SK-N-SH (cell line): ENCODE results near the gene CXCL17. TPM values are rescaled to one million over a fixed set of nuclear protein-coding genes. Genes with fewer than 3 reads are reported as not detected.

ENCODE experiments used
- CTCF ChIA-PET: fragments of 300-600, 350-600 bp; formaldehyde crosslinking; extraction: SDS; loops from one replicate; lab custom pipeline; 2021; lab: Yijun Ruan, JAX
- POLR2A ChIA-PET: fragments of 350-600 bp; sonication (Branson Sonifier 250); formaldehyde crosslinking; extraction: SDS; loops from one replicate; lab custom pipeline; 2020; ENCODE audit warnings: antibody characterized with exemption, inconsistent platforms; lab: Yijun Ruan, JAX
- DNase-seq: peaks from one replicate; pipeline ENCODE4 v3.0.0; 2012
- H2AFZ ChIP-seq: fragments of 200-600 bp; sonication (generic); 2 replicates; pipeline ENCODE4 v1.8.1; 2016; ENCODE audit warnings: antibody characterized with exemption, mild to moderate bottlenecking, low read depth
- H3F3A ChIP-seq: fragments of 200-600 bp; sonication (generic); replicated peaks from 2 replicates; pipeline ENCODE3; 2016; ENCODE audit warnings: antibody characterized with exemption, mild to moderate bottlenecking; ENCODE audit not compliant: insufficient read depth
- H3K27ac ChIP-seq, 2 experiments: fragments of 200-500 bp in 1 of 2; fragments of 200-600 bp in 1 of 2; sonication (Bioruptor generic) in 1 of 2; sonication (generic), shearing (Covaris generic) in 1 of 2; 2 replicates each; pipeline versions ENCODE4 v1.5.1 to v1.6.1; 2014 to 2016; ENCODE audit warnings: low read depth in 2 of 2, inconsistent platforms in 1 of 2, low read length in 1 of 2, mild to moderate bottlenecking in 1 of 2, mixed read lengths in 1 of 2
- H3K27me3 ChIP-seq: fragments of 200-600 bp; sonication (generic), shearing (Covaris generic); 2 replicates; pipeline ENCODE4 v1.6.1; 2016; ENCODE audit warnings: mixed run types; ENCODE audit not compliant: insufficient read depth
- H3K36me3 ChIP-seq, 2 experiments: fragments of 200-500 bp in 1 of 2; fragments of 200-600 bp in 1 of 2; sonication (Bioruptor generic) in 1 of 2; sonication (generic) in 1 of 2; replicated peaks in 1 of 2; 2 replicates each; pipeline versions ENCODE3 to v1.5.1; 2014 to 2016; ENCODE audit warnings: low read length in 1 of 2, mild to moderate bottlenecking in 1 of 2; ENCODE audit not compliant: insufficient read depth in 2 of 2, control insufficient read depth in 1 of 2
- H3K4me1 ChIP-seq, 2 experiments: fragments of 200-500 bp in 1 of 2; fragments of 200-600 bp in 1 of 2; sonication (Bioruptor generic) in 1 of 2; sonication (generic), shearing (Covaris generic) in 1 of 2; 2 replicates each; pipeline versions ENCODE4 v1.5.1 to v1.6.1; 2014 to 2016; ENCODE audit warnings: low read depth in 1 of 2, low read length in 1 of 2, mixed run types in 1 of 2; ENCODE audit not compliant: insufficient read depth in 2 of 2, control insufficient read depth in 1 of 2
- H3K4me2 ChIP-seq: fragments of 200-600 bp; sonication (generic), shearing (Covaris generic); 2 replicates; pipeline ENCODE4 v1.6.1; 2017; ENCODE audit warnings: mixed run types
- H3K4me3 ChIP-seq, 2 experiments: fragments of 200-500 bp in 1 of 2; fragments of 200-600 bp in 1 of 2; sonication (Bioruptor generic) in 1 of 2; sonication (generic), shearing (Covaris generic) in 1 of 2; 2 replicates each; pipeline versions ENCODE4 v1.5.1 to v1.8.1; 2014 to 2016; ENCODE audit warnings: low read depth in 2 of 2, inconsistent platforms in 1 of 2, low read length in 1 of 2, mild to moderate bottlenecking in 1 of 2, mixed read lengths in 1 of 2, moderate library complexity in 1 of 2
- H3K79me2 ChIP-seq: fragments of 200-600 bp; sonication (generic); 2 replicates; pipeline ENCODE4 v1.8.1; 2017; ENCODE audit warnings: mild to moderate bottlenecking; ENCODE audit not compliant: insufficient read depth
- H3K9ac ChIP-seq: fragments of 200-600 bp; sonication (generic); 2 replicates; pipeline ENCODE4 v1.6.1; 2017; ENCODE audit warnings: mixed run types
- H3K9me2 ChIP-seq: fragments of 200-600 bp; sonication (generic); 2 replicates; pipeline ENCODE4 v1.6.1; 2017; ENCODE audit warnings: mixed run types
- H3K9me3 ChIP-seq: fragments of 200-600 bp; sonication (generic); 2 replicates; pipeline ENCODE4 v1.6.1; 2017; ENCODE audit warnings: mixed run types, mild to moderate bottlenecking, moderate library complexity
- H4K20me1 ChIP-seq: fragments of 200-600 bp; sonication (generic); 2 replicates; pipeline ENCODE4 v1.6.1; 2017; ENCODE audit warnings: mild to moderate bottlenecking, mixed run types; ENCODE audit not compliant: insufficient read depth
- CHD2 ChIP-seq: fragments of 150-350 bp; IDR thresholded peaks from 2 replicates; pipeline ENCODE4 v1.6.1; 2018; ENCODE audit warnings: low read length; ENCODE audit not compliant: partially characterized antibody
- EP300 ChIP-seq, 2 experiments: IDR thresholded peaks; 2 replicates each; pipeline versions ENCODE4 v1.4.0 to v1.6.1; 2012; ENCODE audit warnings: borderline replicate concordance in 1 of 2, low read depth in 1 of 2, low read length in 1 of 2
- EZH2phosphoT487 ChIP-seq: fragments of 200-600 bp; sonication (generic); IDR thresholded peaks from 2 replicates; pipeline ENCODE4 v1.6.1; 2017; ENCODE audit warnings: low read depth, mixed run types, mild to moderate bottlenecking, antibody characterized with exemption, moderate library complexity, borderline replicate concordance
- FOXJ3 ChIP-seq: sonication (generic); formaldehyde crosslinking; IDR thresholded peaks from 2 replicates; pipeline ENCODE4 v1.5.1; 2020; ENCODE audit warnings: mild to moderate bottlenecking, missing genetic modification reagents
- GABPA ChIP-seq: IDR thresholded peaks from 2 replicates; pipeline ENCODE4 v1.4.0; 2012; ENCODE audit warnings: low read depth, mild to moderate bottlenecking
- GATA2 ChIP-seq: sonication (generic); formaldehyde crosslinking; IDR thresholded peaks from 2 replicates; pipeline ENCODE4 v1.5.0; 2020; ENCODE audit warnings: mild to moderate bottlenecking, missing genetic modification reagents
- POLR2AphosphoS5 ChIP-seq: IDR thresholded peaks from 2 replicates; pipeline ENCODE4 v1.6.1; 2012; ENCODE audit warnings: low read depth, low read length
- RAD21 ChIP-seq: IDR thresholded peaks from 2 replicates; pipeline ENCODE4 v1.6.1; 2012; ENCODE audit warnings: mild to moderate bottlenecking, low read length
- RXRA ChIP-seq: IDR thresholded peaks from 2 replicates; pipeline ENCODE4 v1.4.0; 2012; ENCODE audit warnings: low read depth, mild to moderate bottlenecking, borderline replicate concordance
- SIN3A ChIP-seq: IDR thresholded peaks from 2 replicates; pipeline ENCODE4 v1.6.1; 2012; ENCODE audit warnings: low read depth, mild to moderate bottlenecking, low read length, moderate library complexity, borderline replicate concordance
- TAF1 ChIP-seq: IDR thresholded peaks from 2 replicates; pipeline ENCODE4 v1.6.1; 2012; ENCODE audit warnings: low read depth, mild to moderate bottlenecking, low read length, moderate library complexity, borderline replicate concordance
- TCF12 ChIP-seq: IDR thresholded peaks from 2 replicates; pipeline ENCODE4 v1.4.0; 2012
- TEAD4 ChIP-seq: IDR thresholded peaks from 2 replicates; pipeline ENCODE4 v1.4.0; 2012; ENCODE audit warnings: mild to moderate bottlenecking, borderline replicate concordance; ENCODE audit not compliant: insufficient read depth
- YY1 ChIP-seq: IDR thresholded peaks from 2 replicates; pipeline ENCODE4 v1.4.0; 2012; ENCODE audit warnings: low read depth, mild to moderate bottlenecking
- WGBS: methylation state at CpG from one replicate; pipeline ENCODE4 v1.1.6; 2017; ENCODE audit warnings: low lambda C conversion rate; 5-methylcytosine and 5-hydroxymethylcytosine counted together
- polyA plus RNA-seq, 3 experiments: library from polyadenylated mRNA; depleted of rRNA; stranded (reverse); fragments of >200 nt; gene quantifications; 2 replicates each; pipeline ENCODE4 v1.2.3, GENCODE V29; 2012
- TF ChIP-seq, protein P1 (sequence below): fragments of 200-600 bp; sonication (generic); IDR thresholded peaks from 2 replicates; pipeline ENCODE4 v1.6.1; 2017; ENCODE audit warnings: antibody characterized with exemption, mild to moderate bottlenecking, moderate library complexity
- TF ChIP-seq, protein P2 (sequence below): fragments of 150-350 bp; IDR thresholded peaks from 2 replicates; pipeline ENCODE4 v1.6.1; 2016; ENCODE audit warnings: mild to moderate bottlenecking, low read depth, low read length
- TF ChIP-seq, protein P3 (sequence below): IDR thresholded peaks from 2 replicates; pipeline ENCODE4; 2012

Gene CXCL17
- polyA plus RNA-seq, 1 of the 3 experiments (the other 2 are of a cell fraction) = not detected

DNA sequence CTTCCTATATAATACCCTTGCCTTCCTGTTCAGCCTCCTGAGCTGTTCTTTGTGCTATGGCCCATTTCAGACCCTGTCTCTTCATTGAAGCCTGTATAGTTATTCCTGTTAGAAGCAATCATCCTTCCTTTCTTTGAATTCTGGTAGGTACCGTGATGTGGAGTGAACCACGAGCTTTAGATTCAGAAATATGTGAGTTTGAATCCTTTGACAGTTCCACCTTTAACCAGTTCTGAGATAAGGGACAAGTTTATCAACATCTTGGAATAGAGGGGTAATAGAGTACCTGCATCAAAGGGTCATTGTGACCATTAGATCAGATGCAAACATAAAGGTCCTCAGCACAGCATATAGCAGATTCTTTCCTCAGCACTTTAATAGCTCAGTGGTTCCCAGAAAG is 12.3 kb upstream of the CXCL17 start:
- no peak for TF ChIP-seq RAD21
- no peak for TF ChIP-seq POLR2AphosphoS5
- TF ChIP-seq GATA2 = no peak
- TF ChIP-seq TCF12 = no peak
- TF ChIP-seq, protein P1, sequence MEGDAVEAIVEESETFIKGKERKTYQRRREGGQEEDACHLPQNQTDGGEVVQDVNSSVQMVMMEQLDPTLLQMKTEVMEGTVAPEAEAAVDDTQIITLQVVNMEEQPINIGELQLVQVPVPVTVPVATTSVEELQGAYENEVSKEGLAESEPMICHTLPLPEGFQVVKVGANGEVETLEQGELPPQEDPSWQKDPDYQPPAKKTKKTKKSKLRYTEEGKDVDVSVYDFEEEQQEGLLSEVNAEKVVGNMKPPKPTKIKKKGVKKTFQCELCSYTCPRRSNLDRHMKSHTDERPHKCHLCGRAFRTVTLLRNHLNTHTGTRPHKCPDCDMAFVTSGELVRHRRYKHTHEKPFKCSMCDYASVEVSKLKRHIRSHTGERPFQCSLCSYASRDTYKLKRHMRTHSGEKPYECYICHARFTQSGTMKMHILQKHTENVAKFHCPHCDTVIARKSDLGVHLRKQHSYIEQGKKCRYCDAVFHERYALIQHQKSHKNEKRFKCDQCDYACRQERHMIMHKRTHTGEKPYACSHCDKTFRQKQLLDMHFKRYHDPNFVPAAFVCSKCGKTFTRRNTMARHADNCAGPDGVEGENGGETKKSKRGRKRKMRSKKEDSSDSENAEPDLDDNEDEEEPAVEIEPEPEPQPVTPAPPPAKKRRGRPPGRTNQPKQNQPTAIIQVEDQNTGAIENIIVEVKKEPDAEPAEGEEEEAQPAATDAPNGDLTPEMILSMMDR = no peak
- no peak for TF ChIP-seq CHD2
- TF ChIP-seq YY1 = no peak
- no peak for TF ChIP-seq GABPA
- no peak for TF ChIP-seq EZH2phosphoT487
- TF ChIP-seq, protein P2, sequence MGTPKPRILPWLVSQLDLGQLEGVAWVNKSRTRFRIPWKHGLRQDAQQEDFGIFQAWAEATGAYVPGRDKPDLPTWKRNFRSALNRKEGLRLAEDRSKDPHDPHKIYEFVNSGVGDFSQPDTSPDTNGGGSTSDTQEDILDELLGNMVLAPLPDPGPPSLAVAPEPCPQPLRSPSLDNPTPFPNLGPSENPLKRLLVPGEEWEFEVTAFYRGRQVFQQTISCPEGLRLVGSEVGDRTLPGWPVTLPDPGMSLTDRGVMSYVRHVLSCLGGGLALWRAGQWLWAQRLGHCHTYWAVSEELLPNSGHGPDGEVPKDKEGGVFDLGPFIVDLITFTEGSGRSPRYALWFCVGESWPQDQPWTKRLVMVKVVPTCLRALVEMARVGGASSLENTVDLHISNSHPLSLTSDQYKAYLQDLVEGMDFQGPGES = no peak
- TF ChIP-seq RXRA = no peak
- no peak for TF ChIP-seq TAF1
- no peak for TF ChIP-seq FOXJ3 (CRISPR knock-in tag)
- no peak for TF ChIP-seq EP300 (IDR thresholded peaks at IDR 0.05; ENCODE audit: borderline replicate concordance in 1 of 2, low read depth in 1 of 2, low read length in 1 of 2)
- TF ChIP-seq, protein P3, sequence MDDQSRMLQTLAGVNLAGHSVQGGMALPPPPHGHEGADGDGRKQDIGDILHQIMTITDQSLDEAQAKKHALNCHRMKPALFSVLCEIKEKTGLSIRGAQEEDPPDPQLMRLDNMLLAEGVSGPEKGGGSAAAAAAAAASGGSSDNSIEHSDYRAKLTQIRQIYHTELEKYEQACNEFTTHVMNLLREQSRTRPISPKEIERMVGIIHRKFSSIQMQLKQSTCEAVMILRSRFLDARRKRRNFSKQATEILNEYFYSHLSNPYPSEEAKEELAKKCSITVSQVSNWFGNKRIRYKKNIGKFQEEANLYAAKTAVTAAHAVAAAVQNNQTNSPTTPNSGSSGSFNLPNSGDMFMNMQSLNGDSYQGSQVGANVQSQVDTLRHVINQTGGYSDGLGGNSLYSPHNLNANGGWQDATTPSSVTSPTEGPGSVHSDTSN = no peak
- TF ChIP-seq SIN3A = no peak
- TF ChIP-seq TEAD4 = no peak
- Histone ChIP-seq H3K79me2 (no peaks in the 10 kb centered on the region), H3K36me3 (no peaks in the 10 kb centered on the region), H3K4me3 (no peak overlapping the region), H3F3A (no peaks in the 10 kb centered on the region), H2AFZ (no peak overlapping the region), H3K27me3 (no peaks in the 10 kb centered on the region; the same call in 1 of the 2 replicates), H3K4me2 (no peak overlapping the region), H3K9me2 (no peaks in the 10 kb centered on the region), H3K4me1 (peaks cover 0 to 3% of the 10 kb centered on the region in 2 experiments; a peak in 2 of 4 replicates), H4K20me1 (no peaks in the 10 kb centered on the region), H3K27ac (no peak overlapping the region), H3K9ac (no peak overlapping the region), H3K9me3 (no peaks in the 10 kb centered on the region)
- 44% methylated on average over 2 of the region's 2 CpGs for WGBS
- POLR2A ChIA-PET = no interaction called here
- CTCF ChIA-PET = interaction anchor here (0.7 to 3.2 kb wide), 8 partner anchors 9 to 919 kb away, joined by 3 to 19 read pairs (median 4); partner anchors contain the start of gene CEACAM1
- DNase-seq = no peak
